Stomach (tissue), 9 donors: ENCODE results near the gene SFXN1. TPM values are rescaled to one million over a fixed set of nuclear protein-coding genes. Genes with fewer than 3 reads are reported as not detected.

Experiments
- DNase-seq, 2 donors: peaks; one replicate each; pipeline versions ENCODE4 v3.0.0 to v3.0.0-alpha.2; 2013 to 2019
- H3K27ac ChIP-seq, 5 donors: fragments of 200-600 bp in 4 of 5; sonication (generic) in 4 of 5; one replicate each; pipeline ENCODE4 v1.5.1; 2013 to 2019; ENCODE audit warnings: mild to moderate bottlenecking in 1 of 5, moderate library complexity in 1 of 5
- H3K27me3 ChIP-seq, 3 donors: fragments of 200-600 bp; sonication (generic); one replicate each; pipeline ENCODE4 v1.5.1; 2017 to 2019; ENCODE audit warnings: mixed run types in 1 of 3
- H3K36me3 ChIP-seq, 4 donors: fragments of 200-600 bp; sonication (generic); 1 replicate in 3 of 4; 2 replicates in 1 of 4; pipeline ENCODE4 v1.5.1; 2016 to 2019
- H3K4me1 ChIP-seq, 4 donors: fragments of 200-600 bp; sonication (generic); one replicate each; pipeline ENCODE4 v1.5.1; 2016 to 2019
- H3K4me3 ChIP-seq, 4 donors: fragments of 200-600 bp; sonication (generic) in 3 of 4; one replicate each; pipeline ENCODE4 v1.5.1; 2016 to 2019; ENCODE audit warnings: mild to moderate bottlenecking in 1 of 4
- H3K9me3 ChIP-seq, 4 donors: fragments of 200-600 bp; sonication (generic); one replicate each; pipeline ENCODE4 v1.5.1; 2016 to 2019
- EP300 ChIP-seq: sonication (generic); formaldehyde crosslinking; IDR thresholded peaks from one replicate; pipeline ENCODE4 v1.6.1; 2017; ENCODE audit warnings: antibody characterized with exemption
- POLR2A ChIP-seq, 4 donors: fragments of 450-650 bp; IDR thresholded peaks; one replicate each; pipeline ENCODE4 v1.6.1; 2016; ENCODE audit warnings: antibody characterized with exemption in 4 of 4, control low read depth in 2 of 4, mild to moderate bottlenecking in 1 of 4, moderate library complexity in 1 of 4
- POLR2AphosphoS5 ChIP-seq, 3 donors: sonication (generic); formaldehyde crosslinking; IDR thresholded peaks; one replicate each; pipeline ENCODE4 v1.6.1; 2016; ENCODE audit warnings: antibody characterized with exemption in 3 of 3
- WGBS, 5 donors: extraction: QIAGEN DNeasy Blood & Tissue Kit in 3 of 5; methylation state at CpG; one replicate each; pipeline versions ENCODE4 v1.1.5 to v1.1.7; 2013 to 2018; 5-methylcytosine and 5-hydroxymethylcytosine counted together
- intact Hi-C: fragments of 100-400 bp; cut with DNase I; formaldehyde crosslinking; loops from one replicate; pipeline ENCODE4 v1.15.1; 2023; ENCODE audit warnings: low total_unique reads
- polyA plus RNA-seq, 3 donors: library from polyadenylated mRNA; stranded (reverse); fragments of 200-250 nt; gene quantifications; one replicate each; pipeline ENCODE4 v1.2.3, GENCODE V29; 2013
- total RNA-seq, 5 donors: library from RNA; depleted of rRNA; stranded (reverse); fragments of >200 nt; gene quantifications; one replicate each; pipeline versions ENCODE4 v1.1.0 to v1.2.3, GENCODE V29; 2014 to 2016
- TF ChIP-seq, protein P1 (sequence below), 7 experiments: fragments of 450-650 bp in 4 of 7; fragments of 200-600 bp in 3 of 7; sonication (generic) in 3 of 7; IDR thresholded peaks; one replicate each; pipeline ENCODE4 v1.5.1; 2016 to 2019; ENCODE audit warnings: antibody characterized with exemption in 7 of 7, control low read depth in 2 of 7, mild to moderate bottlenecking in 1 of 7
- donor health status: healthy with polysubstance abuse.
- donor health status: Bipolar disorder and iron deficiency.
- donor health status: healthy.

The SFXN1 gene
- total and polyA plus RNA-seq, 8 donors: 8.3 to 33.6 (median 14.0) TPM

DNA sequence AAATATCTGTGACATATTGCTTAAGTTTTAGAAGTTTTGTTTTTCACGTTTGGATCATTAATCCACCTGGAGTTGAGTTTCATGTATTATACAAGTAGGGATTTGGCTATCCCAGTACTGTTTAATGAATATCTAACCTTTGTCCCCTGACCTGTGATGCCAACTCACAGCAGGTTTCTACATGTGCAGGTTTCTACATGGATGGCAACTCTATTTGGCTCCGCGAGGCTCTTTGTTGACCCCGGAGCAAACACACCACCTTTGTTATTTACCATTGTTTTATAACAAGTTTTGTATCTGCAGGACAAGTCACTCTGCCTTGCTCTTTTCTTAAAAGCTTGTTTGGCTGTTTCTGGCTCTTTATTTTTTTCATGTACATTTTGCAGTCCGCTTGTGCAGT is 920 bp upstream of the SFXN1 start:
- H3K9me3 ChIP-seq: no peaks in the 10 kb centered on the region
- peaks cover 7 to 40% (median 32%) of the 10 kb centered on the region in 4 donors for H3K4me1 ChIP-seq
- H3K36me3 ChIP-seq: peaks cover 0 to 3% (median 2%) of the 10 kb centered on the region in 4 donors
- no peak for TF ChIP-seq POLR2AphosphoS5 (IDR thresholded peaks at IDR 0.05)
- TF ChIP-seq, protein P1, sequence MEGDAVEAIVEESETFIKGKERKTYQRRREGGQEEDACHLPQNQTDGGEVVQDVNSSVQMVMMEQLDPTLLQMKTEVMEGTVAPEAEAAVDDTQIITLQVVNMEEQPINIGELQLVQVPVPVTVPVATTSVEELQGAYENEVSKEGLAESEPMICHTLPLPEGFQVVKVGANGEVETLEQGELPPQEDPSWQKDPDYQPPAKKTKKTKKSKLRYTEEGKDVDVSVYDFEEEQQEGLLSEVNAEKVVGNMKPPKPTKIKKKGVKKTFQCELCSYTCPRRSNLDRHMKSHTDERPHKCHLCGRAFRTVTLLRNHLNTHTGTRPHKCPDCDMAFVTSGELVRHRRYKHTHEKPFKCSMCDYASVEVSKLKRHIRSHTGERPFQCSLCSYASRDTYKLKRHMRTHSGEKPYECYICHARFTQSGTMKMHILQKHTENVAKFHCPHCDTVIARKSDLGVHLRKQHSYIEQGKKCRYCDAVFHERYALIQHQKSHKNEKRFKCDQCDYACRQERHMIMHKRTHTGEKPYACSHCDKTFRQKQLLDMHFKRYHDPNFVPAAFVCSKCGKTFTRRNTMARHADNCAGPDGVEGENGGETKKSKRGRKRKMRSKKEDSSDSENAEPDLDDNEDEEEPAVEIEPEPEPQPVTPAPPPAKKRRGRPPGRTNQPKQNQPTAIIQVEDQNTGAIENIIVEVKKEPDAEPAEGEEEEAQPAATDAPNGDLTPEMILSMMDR (IDR thresholded peaks at IDR 0.05): no peak
- no peaks in the 10 kb centered on the region for H3K27me3 ChIP-seq
- H3K27ac ChIP-seq: no peak overlapping the region
- DNase-seq: no peak
- 46 to 59% (median 53%) methylated on average over 5 of the region's 5 CpGs for WGBS, 5 donors
- intact Hi-C loops: no loop called here
- H3K4me3 ChIP-seq: no peak overlapping the region

- H3K4me3 ChIP-seq: peak overlapping the region; percentile 93 to 99 (median 96)
- H3K27ac ChIP-seq: peak overlapping the region; percentile 74 to 85 (median 79)
- peaks cover 7 to 43% (median 32%) of the 10 kb centered on the region in 4 donors for H3K4me1 ChIP-seq
- DNase-seq: no peak
- intact Hi-C loops: no loop called here
- H3K36me3 ChIP-seq: peaks cover 0 to 3% (median 2%) of the 10 kb centered on the region in 4 donors
- no peaks in the 10 kb centered on the region for H3K9me3 ChIP-seq
- TF ChIP-seq EP300 (no peak), POLR2AphosphoS5 (IDR thresholded peaks at IDR 0.05) (no peak), POLR2A (IDR thresholded peaks at IDR 0.05) (no peak)
- TF ChIP-seq, protein P1 (IDR thresholded peaks at IDR 0.05): no peak
- H3K27me3 ChIP-seq: no peaks in the 10 kb centered on the region
- WGBS, 5 donors: 5 to 7% (median 7%) methylated on average over 11 to 12 of the region's 12 CpGs
These were observed 364 bp upstream of the SFXN1 start for GRCh38 chr5:175478008-175478383.

DNA sequence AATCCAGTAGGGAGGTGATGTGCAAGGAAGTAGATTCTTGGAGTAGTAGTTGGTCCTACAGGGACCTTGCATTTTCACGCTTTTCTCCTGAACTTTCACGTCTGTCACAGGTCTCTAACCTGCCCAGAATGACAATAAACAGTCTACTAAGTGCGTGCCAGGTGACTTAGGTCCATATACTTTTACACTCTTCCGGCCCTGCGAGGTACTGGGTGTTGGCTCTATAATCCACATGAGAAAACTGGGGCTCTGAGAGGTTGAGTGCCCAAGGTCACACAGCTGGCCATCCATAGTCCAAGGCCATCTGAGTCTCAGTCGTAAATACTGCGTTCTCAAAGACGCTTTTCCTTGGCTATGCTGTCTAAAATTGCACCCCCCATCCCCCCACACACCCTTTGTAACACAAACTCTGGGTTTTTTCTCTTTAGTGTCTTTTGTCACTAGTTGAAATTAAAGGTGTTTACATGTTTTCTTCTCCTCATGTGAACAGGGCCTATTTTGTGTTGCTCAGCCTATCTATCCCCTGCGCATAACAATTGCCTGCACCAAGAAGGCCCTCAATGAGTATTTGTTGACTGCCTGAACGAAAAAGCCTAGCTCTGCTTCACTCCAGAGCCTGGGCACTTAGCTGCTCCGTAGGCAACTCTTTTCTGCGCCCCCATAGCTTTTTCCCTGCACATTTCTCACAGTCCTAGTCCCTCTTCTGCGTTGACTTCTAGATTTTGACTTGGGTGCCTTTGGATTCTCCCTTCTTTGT is 943 bp downstream of the SFXN1 start:
- TF ChIP-seq POLR2A (IDR thresholded peaks at IDR 0.05) (no peak), EP300 (no peak), POLR2AphosphoS5 (IDR thresholded peaks at IDR 0.05) (no peak)
- TF ChIP-seq, protein P1 (IDR thresholded peaks at IDR 0.05): no peak
- no peak for DNase-seq
- Histone ChIP-seq H3K27me3 (no peaks in the 10 kb centered on the region), H3K9me3 (no peaks in the 10 kb centered on the region), H3K4me3 (peak overlapping the region; percentile 93 to 99 (median 96)), H3K4me1 (peaks cover 7 to 48% (median 33%) of the 10 kb centered on the region in 4 donors), H3K27ac (peak overlapping the region; percentile 74 to 85 (median 79)), H3K36me3 (peaks cover 6 to 15% (median 11%) of the 10 kb centered on the region in 4 donors)
- 30 to 35% (median 33%) methylated on average over 13 of the region's 13 CpGs for WGBS, 5 donors
- intact Hi-C loops: no loop called here

GRCh38 chr5:175483337-175483736 is 5.0 kb downstream of the SFXN1 start:
- TF ChIP-seq POLR2AphosphoS5 (IDR thresholded peaks at IDR 0.05): no peak
- TF ChIP-seq EP300: no peak
- TF ChIP-seq, protein P1 (IDR thresholded peaks at IDR 0.05): no peak
- no peak for TF ChIP-seq POLR2A (IDR thresholded peaks at IDR 0.05)
- H3K9me3 ChIP-seq: no peaks in the 10 kb centered on the region
- H3K36me3 ChIP-seq: peaks cover 7 to 33% (median 22%) of the 10 kb centered on the region in 4 donors
- no peak overlapping the region for H3K27ac ChIP-seq
- H3K4me3 ChIP-seq: no peak overlapping the region
- DNase-seq: no peak
- peaks cover 7 to 45% (median 28%) of the 10 kb centered on the region in 4 donors for H3K4me1 ChIP-seq
- 89 to 94% (median 93%) methylated on average over 8 of the region's 8 CpGs for WGBS, 5 donors
- H3K27me3 ChIP-seq: no peaks in the 10 kb centered on the region
- intact Hi-C loops: no loop called here
